Cardiac muscle cell (in vitro differentiated cells and primary cell): ENCODE results near the gene MACROH2A1. TPM values are rescaled to one million over a fixed set of nuclear protein-coding genes. Genes with fewer than 3 reads are reported as not detected.

ENCODE experiments used
- DNase-seq, 2 donors: peaks; one replicate each; pipeline versions ENCODE4 v3.0.0 to v3.0.0-alpha.2; 2010 to 2017; ENCODE audit warnings: low read depth in 1 of 2, low spot score in 1 of 2
- H3K27ac ChIP-seq: fragments of 200-600 bp; sonication (generic); 2 replicates; pipeline ENCODE4 v1.5.1; 2016
- H3K27me3 ChIP-seq: fragments of 200-600 bp; sonication (generic); 2 replicates; pipeline ENCODE4 v1.6.0; 2016; ENCODE audit warnings: control low read depth
- H3K36me3 ChIP-seq: fragments of 200-600 bp; sonication (generic); 2 replicates; pipeline ENCODE4 v1.5.1; 2016; ENCODE audit warnings: control low read depth
- H3K4me1 ChIP-seq: fragments of 200-600 bp; sonication (generic); 2 replicates; pipeline ENCODE4 v1.8.1; 2017; ENCODE audit warnings: low read depth, mild to moderate bottlenecking, mixed run types
- H3K4me3 ChIP-seq: fragments of 200-600 bp; sonication (generic); 2 replicates; pipeline ENCODE4 v1.5.1; 2016; ENCODE audit warnings: mild to moderate bottlenecking
- H3K9me3 ChIP-seq: fragments of 200-600 bp; sonication (generic); 2 replicates; pipeline ENCODE4 v1.5.1; 2017; ENCODE audit warnings: low read depth, mild to moderate bottlenecking, control low read depth
- polyA plus RNA-seq: library from polyadenylated mRNA; unstranded; fragments of >200 nt; fragmentation: Nextera tagmentation; extraction: Ambion mirVana; gene quantifications from 2 replicates; pipeline ENCODE4 v1.2.1, GENCODE V29; 2016
- total RNA-seq: library from RNA; depleted of rRNA; stranded (reverse); fragments of >200 nt; gene quantifications from 2 replicates; pipeline ENCODE4 v1.2.3, GENCODE V29; 2016
- TF ChIP-seq, protein P1 (sequence below): IDR thresholded peaks from 2 replicates; pipeline ENCODE4 v1.5.1; 2012; ENCODE audit warnings: low read depth, mild to moderate bottlenecking, low read length

MACROH2A1 gene
- total and polyA plus RNA-seq, 2 experiments from 2014 or later = 386 to 644 TPM

DNA sequence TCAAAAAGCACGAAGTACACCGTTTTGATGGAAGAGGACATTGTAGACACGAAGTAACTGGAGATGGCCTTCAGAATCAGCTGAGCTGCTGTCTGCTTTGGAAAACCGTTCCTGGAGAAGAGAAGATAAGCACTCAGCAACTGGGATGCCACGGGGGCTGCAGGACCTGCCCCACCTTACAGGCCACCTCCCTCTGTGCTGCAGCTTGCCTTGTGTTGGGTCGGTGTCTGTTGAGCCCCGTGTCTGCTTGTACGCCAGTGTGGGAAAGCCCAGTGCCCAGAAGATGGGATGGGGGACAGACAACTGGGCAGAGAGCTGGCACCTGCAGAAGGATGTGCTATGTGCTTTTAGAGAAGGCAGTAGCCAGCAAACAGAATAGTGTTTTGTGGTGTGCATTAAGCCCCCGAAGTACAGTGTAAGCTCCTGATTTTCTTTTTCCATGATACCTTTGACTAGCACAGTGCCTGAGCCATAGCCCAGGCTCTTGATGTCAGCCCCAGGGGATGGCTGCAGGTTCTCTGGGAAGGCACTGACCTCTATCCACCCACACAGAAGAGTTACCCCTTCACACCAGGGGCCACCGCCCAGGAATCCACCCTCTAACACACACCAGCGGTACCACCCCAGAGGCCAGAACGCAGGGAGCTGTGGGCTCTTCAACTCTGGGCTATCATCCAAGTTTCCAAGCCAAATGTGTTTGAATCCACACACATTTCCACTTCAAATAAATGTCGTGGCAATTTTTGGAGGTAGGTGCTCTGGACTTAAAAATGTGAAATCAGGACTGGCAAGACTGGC lies 63.8 kb downstream of the MACROH2A1 start:
- no peaks in the 10 kb centered on the region for H3K9me3 ChIP-seq
- peaks cover 3% of the 10 kb centered on the region for H3K4me1 ChIP-seq
- H3K4me3 ChIP-seq = no peak overlapping the region
- no peak overlapping the region for H3K27ac ChIP-seq
- no peaks in the 10 kb centered on the region for H3K27me3 ChIP-seq
- TF ChIP-seq, protein P1, sequence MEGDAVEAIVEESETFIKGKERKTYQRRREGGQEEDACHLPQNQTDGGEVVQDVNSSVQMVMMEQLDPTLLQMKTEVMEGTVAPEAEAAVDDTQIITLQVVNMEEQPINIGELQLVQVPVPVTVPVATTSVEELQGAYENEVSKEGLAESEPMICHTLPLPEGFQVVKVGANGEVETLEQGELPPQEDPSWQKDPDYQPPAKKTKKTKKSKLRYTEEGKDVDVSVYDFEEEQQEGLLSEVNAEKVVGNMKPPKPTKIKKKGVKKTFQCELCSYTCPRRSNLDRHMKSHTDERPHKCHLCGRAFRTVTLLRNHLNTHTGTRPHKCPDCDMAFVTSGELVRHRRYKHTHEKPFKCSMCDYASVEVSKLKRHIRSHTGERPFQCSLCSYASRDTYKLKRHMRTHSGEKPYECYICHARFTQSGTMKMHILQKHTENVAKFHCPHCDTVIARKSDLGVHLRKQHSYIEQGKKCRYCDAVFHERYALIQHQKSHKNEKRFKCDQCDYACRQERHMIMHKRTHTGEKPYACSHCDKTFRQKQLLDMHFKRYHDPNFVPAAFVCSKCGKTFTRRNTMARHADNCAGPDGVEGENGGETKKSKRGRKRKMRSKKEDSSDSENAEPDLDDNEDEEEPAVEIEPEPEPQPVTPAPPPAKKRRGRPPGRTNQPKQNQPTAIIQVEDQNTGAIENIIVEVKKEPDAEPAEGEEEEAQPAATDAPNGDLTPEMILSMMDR = no peak
- no peak for DNase-seq
- peaks cover 40% of the 10 kb centered on the region for H3K36me3 ChIP-seq

DNA sequence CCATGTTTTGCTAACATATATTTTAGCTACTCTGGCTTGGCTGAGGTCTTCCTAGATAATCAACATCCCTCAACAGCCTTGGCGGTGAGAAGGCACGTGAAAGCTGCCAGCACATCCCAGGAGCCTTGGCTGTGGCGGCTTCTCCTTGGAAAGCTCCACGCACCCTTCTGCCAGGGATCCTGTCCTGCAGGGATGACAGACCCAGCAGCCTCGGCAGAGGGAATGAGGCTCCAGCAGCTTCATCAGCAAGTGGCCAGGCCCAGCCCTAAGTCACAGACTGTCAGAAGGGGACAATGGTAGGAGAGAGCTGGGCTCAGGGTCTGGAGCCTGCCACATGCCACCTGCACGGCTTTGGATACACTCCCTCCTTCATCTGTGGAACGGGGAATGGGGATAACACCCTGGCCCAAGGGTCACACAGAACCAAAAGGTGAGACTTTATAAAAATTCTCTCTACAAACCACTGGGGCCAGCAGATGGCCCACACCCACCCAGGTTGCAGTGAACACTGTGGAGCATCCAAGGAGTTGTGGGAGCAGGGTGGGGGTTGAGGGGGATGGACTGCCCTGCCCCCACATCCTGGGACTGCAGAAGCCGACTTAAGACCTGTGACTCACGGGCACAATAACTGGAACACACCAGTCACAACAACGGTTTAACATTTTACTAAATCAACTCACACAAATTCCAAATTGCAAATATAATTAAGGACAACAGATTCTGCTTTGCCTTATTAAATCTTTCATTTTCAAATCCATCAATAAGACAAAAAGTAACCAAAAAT lies 65.1 kb downstream of the MACROH2A1 start:
- Histone ChIP-seq H3K4me3 (no peak overlapping the region), H3K36me3 (peaks cover 32% of the 10 kb centered on the region), H3K27me3 (no peaks in the 10 kb centered on the region), H3K9me3 (no peaks in the 10 kb centered on the region), H3K27ac (no peak overlapping the region), H3K4me1 (peaks cover 3% of the 10 kb centered on the region)
- no peak for DNase-seq
- TF ChIP-seq, protein P1 = no peak

DNA sequence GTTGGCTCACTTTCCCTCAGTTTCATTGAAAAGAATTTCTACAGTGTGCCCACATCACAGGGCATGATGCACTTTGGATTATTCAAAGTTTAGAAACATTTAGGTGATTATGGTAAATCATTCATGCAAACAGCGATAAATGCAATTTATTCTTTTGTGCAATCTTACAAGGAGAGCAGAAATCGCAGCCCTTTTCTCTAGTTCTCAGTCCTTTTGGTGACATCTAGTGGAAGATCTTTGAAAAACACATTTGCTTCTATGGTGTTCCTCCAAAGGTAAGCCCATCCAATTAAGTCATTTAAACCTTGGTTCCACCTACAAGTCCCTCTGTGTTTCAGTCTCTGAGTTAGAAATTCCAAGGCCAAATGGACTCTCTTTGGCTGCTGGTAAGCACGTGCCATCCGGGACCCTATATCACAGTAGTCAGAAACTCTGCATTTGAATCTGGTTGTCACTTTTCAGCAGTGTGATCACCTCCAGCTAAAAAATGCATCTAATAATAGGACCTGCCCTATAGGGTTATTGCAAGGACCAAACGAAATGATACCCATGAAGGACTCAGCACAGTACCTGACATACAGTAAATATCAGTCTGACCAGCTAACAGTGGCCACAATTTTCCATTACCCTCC lies 66.4 kb downstream of the MACROH2A1 start:
- peaks cover 3% of the 10 kb centered on the region for H3K27me3 ChIP-seq
- no peak overlapping the region for H3K4me3 ChIP-seq

DNA sequence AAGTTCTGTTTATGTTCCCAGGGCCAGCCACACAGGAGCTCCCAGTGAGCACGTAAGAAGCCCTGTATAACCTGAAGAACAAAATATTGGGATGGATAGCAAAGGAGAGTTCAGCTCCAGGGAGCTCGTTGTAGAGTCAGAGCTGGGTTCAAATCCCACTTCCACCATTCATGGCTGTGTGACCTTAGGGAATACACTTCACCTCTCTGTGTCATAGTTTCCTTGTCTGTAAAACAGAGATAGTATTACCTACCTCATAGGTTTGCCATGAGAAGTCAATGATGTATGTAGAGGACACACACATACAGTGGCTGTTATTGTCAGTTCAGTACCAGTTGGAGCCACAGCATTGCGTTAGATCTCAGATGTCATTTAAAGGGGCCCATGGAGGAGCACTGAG lies 67.4 kb downstream of the MACROH2A1 start:
- TF ChIP-seq, protein P1 = no peak
- H3K4me3 ChIP-seq = no peak overlapping the region
- H3K4me1 ChIP-seq = peaks cover 3% of the 10 kb centered on the region
- H3K36me3 ChIP-seq = peaks cover 17% of the 10 kb centered on the region
- no peak overlapping the region for H3K27ac ChIP-seq
- no peak for DNase-seq
- peaks cover 3% of the 10 kb centered on the region for H3K27me3 ChIP-seq
- H3K9me3 ChIP-seq = no peaks in the 10 kb centered on the region

More for the DNA sequence above, 66.4 kb downstream of the MACROH2A1 start:
- peaks cover 26% of the 10 kb centered on the region for H3K36me3 ChIP-seq
- TF ChIP-seq, protein P1 = peak; percentile 59
- no peak overlapping the region for H3K27ac ChIP-seq
- peaks cover 3% of the 10 kb centered on the region for H3K4me1 ChIP-seq
- peak; percentile 54 to 76 for DNase-seq
- no peaks in the 10 kb centered on the region for H3K9me3 ChIP-seq

DNA sequence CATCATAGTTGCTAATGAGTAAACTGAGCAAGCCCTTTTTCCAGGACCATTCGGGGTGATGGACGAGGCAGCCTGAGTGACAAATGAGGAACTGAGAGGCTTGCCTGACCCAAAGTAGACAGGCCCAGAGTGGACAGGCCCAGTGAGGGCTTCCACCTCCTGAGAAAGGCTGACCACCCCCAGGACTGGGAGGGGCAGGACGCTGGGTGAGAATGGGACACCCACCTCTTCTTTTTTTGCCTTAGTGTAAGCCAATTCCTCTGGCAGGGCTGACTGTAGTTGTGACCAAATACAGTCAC lies 68.3 kb downstream of the MACROH2A1 start:
- Histone ChIP-seq H3K27me3 (peaks cover 9% of the 10 kb centered on the region), H3K4me3 (no peak overlapping the region), H3K9me3 (no peaks in the 10 kb centered on the region), H3K27ac (no peak overlapping the region), H3K36me3 (peaks cover 13% of the 10 kb centered on the region), H3K4me1 (peaks cover 3% of the 10 kb centered on the region)
- TF ChIP-seq, protein P1 = no peak
- no peak for DNase-seq
